ENCODE data around the gene CDH23. TPM values are rescaled to one million over a fixed set of nuclear protein-coding genes. Genes with fewer than 3 reads are reported as not detected.

CDH23 gene
- total and polyA plus RNA-seq, 7 donors: 1.00 to 3.8 (median 1.9) TPM

GRCh38 chr10:71513936-71514335 lies 117.2 kb downstream of the CDH23 start:
- TF ChIP-seq CTCF (IDR thresholded peaks at IDR 0.05): no peak
- Histone ChIP-seq H3K4me3 (no peak overlapping the region), H3K4me1 (no peaks in the 10 kb centered on the region), H3K27ac (no peak overlapping the region), H3K9me3 (no peaks in the 10 kb centered on the region), H3K27me3 (ENCODE audit: insufficient read depth in 3 of 3, low read length in 2 of 3) (no peaks in the 10 kb centered on the region), H3K36me3 (ENCODE audit: insufficient read depth in 1 of 2, low read depth in 1 of 2) (no peaks in the 10 kb centered on the region)
- DNase-seq (no peak), ATAC-seq (no peak)
- intact Hi-C loops (cut with DNase I): no loop called here
- WGBS, 3 donors: 76 to 89% (median 77%) methylated on average over 1 of the region's 1 CpG

GRCh38 chr10:71515531-71516172 lies 118.9 kb downstream of the CDH23 start:
- no peak overlapping the region for H3K4me3 ChIP-seq
- ATAC-seq (no peak), DNase-seq (no peak)
- intact Hi-C loops (cut with DNase I): no loop called here
- H3K9me3 ChIP-seq: no peaks in the 10 kb centered on the region
- H3K27me3 ChIP-seq (ENCODE audit: insufficient read depth in 3 of 3, low read length in 2 of 3): no peaks in the 10 kb centered on the region
- TF ChIP-seq CTCF (IDR thresholded peaks at IDR 0.05): no peak
- no peaks in the 10 kb centered on the region for H3K4me1 ChIP-seq
- H3K27ac ChIP-seq: no peak overlapping the region
- no peaks in the 10 kb centered on the region for H3K36me3 ChIP-seq (ENCODE audit: insufficient read depth in 1 of 2, low read depth in 1 of 2)

- H3K4me3 ChIP-seq: no peak overlapping the region
- WGBS, 3 donors: 78 to 83% (median 78%) methylated on average over 8 of the region's 8 CpGs
- ATAC-seq: no peak
- no peaks in the 10 kb centered on the region for H3K9me3 ChIP-seq
- H3K4me1 ChIP-seq: no peaks in the 10 kb centered on the region
- H3K27me3 ChIP-seq (ENCODE audit: insufficient read depth in 3 of 3, low read length in 2 of 3): no peaks in the 10 kb centered on the region
- no peak for TF ChIP-seq CTCF (IDR thresholded peaks at IDR 0.05)
- intact Hi-C loops (cut with DNase I): no loop called here
- H3K27ac ChIP-seq: no peak overlapping the region
- no peaks in the 10 kb centered on the region for H3K36me3 ChIP-seq (ENCODE audit: insufficient read depth in 1 of 2, low read depth in 1 of 2)
- DNase-seq: no peak
These were observed 120.2 kb downstream of the CDH23 start for GRCh38 chr10:71516890-71517289.

GRCh38 chr10:71517298-71518169 lies 120.8 kb downstream of the CDH23 start:
- intact Hi-C loops (cut with DNase I): no loop called here
- DNase-seq: peak in 1 of 2 donors; percentile 14
- H3K27ac ChIP-seq: no peak overlapping the region
- H3K4me1 ChIP-seq: no peaks in the 10 kb centered on the region
- no peaks in the 10 kb centered on the region for H3K27me3 ChIP-seq (ENCODE audit: insufficient read depth in 3 of 3, low read length in 2 of 3)
- no peak overlapping the region for H3K4me3 ChIP-seq
- 79 to 86% (median 82%) methylated on average over 18 of the region's 18 CpGs for WGBS, 3 donors
- TF ChIP-seq CTCF (IDR thresholded peaks at IDR 0.05): no peak
- no peaks in the 10 kb centered on the region for H3K36me3 ChIP-seq (ENCODE audit: insufficient read depth in 1 of 2, low read depth in 1 of 2)
- H3K9me3 ChIP-seq: no peaks in the 10 kb centered on the region
- no peak for ATAC-seq

All from psoas muscle (tissue), 8 donors.